Lower lobe of right lung (tissue), 2 donors: Measurements from ENCODE around the gene UNKL. TPM values are rescaled to one million over a fixed set of nuclear protein-coding genes. Genes with fewer than 3 reads are reported as not detected.
"Not testable (repeated sequence)": the region's sequence is repeated elsewhere in the genome, so short reads cannot be mapped to it uniquely, and the experiment has no call there.

Source experiments
- ATAC-seq, 2 donors: fragments of 200-7000 bp; cut with Tn5 transposase; one replicate each; pipeline ENCODE4 v1.9.1; 2020 to 2022; ENCODE audit warnings: mild to moderate bottlenecking in 2 of 2, moderate library complexity in 2 of 2
- DNase-seq: peaks from one replicate; pipeline ENCODE4 v3.0.0-alpha.2; 2020
- H3K27ac ChIP-seq: fragments of 200-600 bp; one replicate; pipeline ENCODE4 v1.8.0; 2022
- H3K27me3 ChIP-seq: fragments of 200-600 bp; one replicate; pipeline ENCODE4 v1.8.0; 2022; ENCODE audit warnings: low read depth
- H3K36me3 ChIP-seq: fragments of 200-600 bp; one replicate; pipeline ENCODE4 v1.8.0; 2022; ENCODE audit warnings: mild to moderate bottlenecking
- H3K4me1 ChIP-seq: fragments of 200-600 bp; one replicate; pipeline ENCODE4 v1.8.0; 2022
- H3K4me3 ChIP-seq: fragments of 200-600 bp; one replicate; pipeline ENCODE4 v1.8.0; 2022; ENCODE audit warnings: mild to moderate bottlenecking
- H3K9me3 ChIP-seq: fragments of 200-600 bp; one replicate; pipeline ENCODE4 v1.8.0; 2022
- CTCF ChIP-seq: fragments of 200-600 bp; IDR thresholded peaks from one replicate; pipeline ENCODE4 v1.8.0; 2022; ENCODE audit warnings: antibody characterized with exemption, mild to moderate bottlenecking
- intact Hi-C: fragments of 100-400 bp; cut with DNase I; formaldehyde crosslinking; loops from one replicate; pipeline ENCODE4 v1.11.0; 2022
- total RNA-seq: library from RNA; stranded (reverse); fragmentation: NEBNext Ultra II Directional; extraction: Animal tissue kit (Norgen Biotek cat#: 25700); gene quantifications from one replicate; pipeline ENCODE4 v1.2.1, GENCODE V29; 2021
- donor health status: DM: no; HTN: yes; CAD: no; lungs with severe emphysema.

Gene UNKL
- total RNA-seq, 1 donor from 2014 or later: 23.1 TPM

GRCh38 chr16:1444730-1445517 lies 30.4 kb upstream of the UNKL start:
- Histone ChIP-seq H3K36me3 (peaks cover 46% of the 10 kb centered on the region), H3K9me3 (no peaks in the 10 kb centered on the region), H3K27me3 (no peaks in the 10 kb centered on the region), H3K4me3 (no peak overlapping the region), H3K4me1 (no peaks in the 10 kb centered on the region), H3K27ac (no peak overlapping the region)
- no peak for DNase-seq
- intact Hi-C loops: no loop called here
- TF ChIP-seq CTCF: no peak
- ATAC-seq: no peak

- ATAC-seq (peak in 1 of 2 donors; percentile 2), DNase-seq (no peak)
- Histone ChIP-seq H3K4me3 (no peak within 1 kb of the TSS), H3K27ac (no peak within 1 kb of the TSS), H3K4me1 (no peaks in the 10 kb centered on the region), H3K36me3 (peaks cover 39% of the 10 kb centered on the region), H3K27me3 (no peaks in the 10 kb centered on the region), H3K9me3 (no peaks in the 10 kb centered on the region)
- intact Hi-C loops: no loop called here
- TF ChIP-seq CTCF: no peak
Measured at GRCh38 chr16:1443980-1444729, 29.7 kb upstream of the UNKL start, which contains the start of gene CCDC154. TSS of gene CCDC154 (minus strand) at chr16:1444556. CDS start at chr16:1444322, 234 bp downstream.

GRCh38 chr16:1443403-1443973 lies 29.0 kb upstream of the UNKL start:
- H3K4me1 ChIP-seq: no peaks in the 10 kb centered on the region
- peaks cover 32% of the 10 kb centered on the region for H3K36me3 ChIP-seq
- TF ChIP-seq CTCF: no peak
- DNase-seq: no peak
- H3K27ac ChIP-seq: no peak overlapping the region
- intact Hi-C loops: no loop called here
- ATAC-seq: no peak
- H3K27me3 ChIP-seq: no peaks in the 10 kb centered on the region
- H3K4me3 ChIP-seq: no peak overlapping the region
- H3K9me3 ChIP-seq: no peaks in the 10 kb centered on the region

- ATAC-seq (no peak), DNase-seq (no peak)
- H3K36me3 ChIP-seq: peaks cover 24% of the 10 kb centered on the region
- no peaks in the 10 kb centered on the region for H3K9me3 ChIP-seq
- no peaks in the 10 kb centered on the region for H3K27me3 ChIP-seq
- H3K4me3 ChIP-seq: no peak overlapping the region
- H3K4me1 ChIP-seq: no peaks in the 10 kb centered on the region
- no peak overlapping the region for H3K27ac ChIP-seq
- TF ChIP-seq CTCF: no peak
- intact Hi-C loops: no loop called here
Measured at GRCh38 chr16:1442697-1443096, 28.2 kb upstream of the UNKL start.

- Histone ChIP-seq H3K36me3 (peaks cover 11% of the 10 kb centered on the region), H3K4me3 (no peak overlapping the region), H3K9me3 (no peaks in the 10 kb centered on the region), H3K27ac (no peak overlapping the region), H3K27me3 (no peaks in the 10 kb centered on the region), H3K4me1 (no peaks in the 10 kb centered on the region)
- ATAC-seq (no peak), DNase-seq (no peak)
- intact Hi-C loops: no loop called here
- no peak for TF ChIP-seq CTCF
Measured at GRCh38 chr16:1441391-1441829, 26.9 kb upstream of the UNKL start.

GRCh38 chr16:1439699-1440074 lies 25.2 kb upstream of the UNKL start:
- H3K4me1 ChIP-seq, H3K9me3 ChIP-seq, intact Hi-C loops, H3K4me3 ChIP-seq, ATAC-seq, H3K27ac ChIP-seq, DNase-seq, H3K36me3 ChIP-seq, H3K27me3 ChIP-seq: not testable (repeated sequence)
